ENCODE data around the gene CATSPERD.

CATSPERD gene

DNA sequence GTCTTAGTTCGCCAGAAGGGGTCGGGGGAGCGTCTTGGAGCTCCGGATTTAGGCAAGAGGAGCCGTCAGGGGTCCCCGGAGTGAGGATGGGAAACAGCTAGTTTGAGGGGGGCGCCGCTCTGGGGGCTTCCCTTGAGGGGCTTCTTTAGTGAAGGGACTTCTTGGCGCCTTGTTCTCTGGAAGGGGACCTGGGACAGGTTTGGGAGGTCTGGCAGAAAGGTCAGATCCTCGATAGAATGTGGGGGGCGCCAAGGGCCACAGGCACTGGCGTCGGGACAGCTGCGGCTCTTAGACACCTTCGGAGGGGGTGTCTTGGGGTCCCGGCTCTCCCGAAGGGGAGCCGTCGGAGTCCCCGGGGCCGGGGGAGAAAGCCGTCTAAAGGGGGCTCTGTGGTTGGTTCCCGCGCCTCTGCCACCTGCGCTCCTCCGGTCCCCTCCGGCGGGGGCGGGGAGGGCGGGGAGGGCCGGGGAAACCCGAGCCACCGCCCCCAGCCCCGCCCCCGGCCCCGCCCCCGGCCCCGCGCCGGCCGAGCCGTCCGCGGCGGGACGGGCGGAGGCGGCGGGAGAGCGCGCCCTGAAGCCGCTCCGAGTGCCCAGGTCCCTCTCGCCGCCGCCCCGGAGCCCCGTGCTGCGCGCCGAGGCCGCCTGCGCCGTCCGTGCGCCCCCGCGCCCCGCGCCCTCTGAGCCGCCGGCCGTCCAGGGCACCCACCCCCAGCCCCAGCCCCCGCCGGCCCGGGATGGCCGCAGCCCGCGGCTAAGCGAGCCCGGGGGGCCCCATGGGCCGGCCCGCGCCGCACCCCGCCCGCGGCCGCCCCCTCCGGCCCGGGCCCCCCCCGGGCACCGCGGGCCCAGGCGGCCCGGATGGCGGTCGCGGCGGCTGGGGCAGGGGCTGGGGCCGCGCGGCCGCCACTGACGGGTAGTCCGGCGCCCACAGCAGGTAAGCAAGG, 84.4 kb downstream of the CATSPERD start, which contains the start of gene NRTN:
TSS of gene NRTN (plus strand) at position 552 of the 946 bp plus-strand sequence. CDS start 19,099 bp downstream, outside the sequence.
- DNase-seq (ENCODE audit: low spot score) = no peak

DNA sequence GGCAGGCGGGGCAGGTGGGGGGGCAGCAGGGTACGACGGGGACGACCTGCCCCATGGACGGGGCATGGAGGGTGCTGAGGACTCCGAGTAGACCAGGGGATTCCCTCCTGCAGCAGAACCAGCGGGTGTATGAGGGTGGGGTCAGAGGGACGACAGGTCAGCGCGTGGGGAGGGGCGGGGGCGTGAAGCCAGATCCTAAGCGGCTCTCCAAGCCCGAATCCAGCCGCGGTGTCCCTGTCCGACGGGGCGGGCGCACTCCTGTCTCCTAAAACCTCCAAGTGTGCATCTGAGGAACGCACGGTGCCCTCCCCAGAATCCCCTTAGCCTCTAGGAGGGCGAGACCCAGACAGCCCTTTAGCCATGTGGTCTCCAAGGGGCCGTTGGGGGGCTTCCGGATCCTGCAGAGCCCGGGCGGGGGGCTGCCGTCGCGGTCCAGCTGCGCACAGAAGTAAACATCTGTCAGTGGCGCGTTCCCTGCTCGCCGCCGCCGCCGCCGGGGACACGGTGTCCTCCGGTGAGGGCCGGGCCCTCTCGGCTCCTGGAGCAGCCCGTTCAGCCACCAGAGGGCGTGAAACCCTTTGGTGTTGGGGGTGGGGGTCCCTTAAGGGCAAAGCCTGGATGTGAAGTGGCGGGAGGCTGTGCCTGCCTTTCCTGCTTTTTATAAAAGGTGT, 85.2 kb downstream of the CATSPERD start:
- DNase-seq (ENCODE audit: low spot score) = peak; percentile 65

DNA sequence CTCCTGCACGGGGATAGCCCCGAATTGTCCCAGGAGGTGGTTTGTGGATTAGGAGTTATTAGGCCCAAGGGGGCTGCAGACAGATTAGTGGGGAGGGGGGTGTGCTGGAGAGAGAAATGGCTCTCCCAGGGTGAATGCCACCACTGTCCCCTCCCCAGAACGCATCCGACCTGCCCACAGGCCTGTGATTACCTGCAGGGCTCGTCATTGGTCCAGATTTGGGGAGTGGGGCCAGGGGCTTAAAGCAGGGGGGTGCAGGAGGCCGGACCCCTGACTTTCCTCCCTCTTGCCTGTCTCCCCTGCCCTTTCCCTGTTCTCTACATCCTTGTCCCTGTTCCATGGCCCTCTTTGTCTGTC, 85.7 kb downstream of the CATSPERD start:
- DNase-seq (ENCODE audit: low spot score) = no peak

DNA sequence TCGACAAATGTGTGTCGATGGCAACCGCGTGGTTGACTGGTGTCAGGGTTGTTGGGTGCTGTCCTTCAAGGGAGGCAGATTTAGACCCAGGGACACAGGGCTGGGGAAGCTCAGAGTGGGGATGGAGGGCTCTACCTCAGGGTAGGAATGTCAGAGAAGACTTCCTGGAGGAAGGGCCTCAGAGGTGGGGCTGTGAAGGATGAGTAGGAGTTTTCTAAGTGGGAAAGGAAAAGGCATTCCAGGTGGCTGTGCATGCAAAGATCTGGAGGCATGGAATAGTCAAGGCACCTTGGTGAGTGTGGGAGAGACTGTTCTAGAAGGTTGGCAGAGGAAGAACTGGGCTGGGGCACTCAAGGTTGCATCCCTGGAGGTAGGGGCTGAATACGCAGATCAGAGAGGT, 86.5 kb downstream of the CATSPERD start:
- no peak for DNase-seq (ENCODE audit: low spot score)

DNA sequence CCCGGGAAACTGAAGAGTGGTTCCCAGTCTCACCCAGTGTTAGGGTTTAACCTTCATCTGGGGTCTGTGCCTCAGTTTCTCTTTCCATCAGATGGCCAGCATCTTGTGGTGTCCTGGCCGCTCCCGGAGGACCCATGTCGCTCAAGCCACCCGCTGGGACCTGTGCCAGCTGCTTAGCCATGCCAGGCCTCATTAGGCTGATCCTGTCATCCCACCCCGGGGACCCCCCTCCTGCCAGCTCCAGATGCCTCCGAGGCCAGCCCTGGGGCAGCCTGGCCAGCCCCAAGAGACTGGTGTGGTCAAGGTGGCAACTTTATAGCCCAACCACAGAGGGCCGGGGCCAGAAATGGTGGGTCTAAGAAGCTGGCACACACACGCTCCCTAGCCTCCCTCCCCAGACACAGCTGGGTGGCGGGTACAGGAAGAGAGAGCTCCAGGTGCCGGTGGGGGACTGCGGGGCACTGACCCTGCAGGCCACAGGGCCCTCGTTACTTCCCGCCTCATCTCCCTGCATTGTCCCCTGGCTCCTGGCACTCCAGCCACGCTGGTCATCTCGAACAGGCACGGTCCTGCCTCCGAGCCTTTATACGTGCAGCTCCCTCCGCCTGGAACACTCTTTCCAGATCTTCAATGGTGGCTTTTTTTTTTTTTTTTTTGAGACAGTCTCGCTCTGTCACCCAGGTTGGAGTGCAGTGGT, 87.8 kb downstream of the CATSPERD start:
- DNase-seq (ENCODE audit: low spot score) = no peak

DNA sequence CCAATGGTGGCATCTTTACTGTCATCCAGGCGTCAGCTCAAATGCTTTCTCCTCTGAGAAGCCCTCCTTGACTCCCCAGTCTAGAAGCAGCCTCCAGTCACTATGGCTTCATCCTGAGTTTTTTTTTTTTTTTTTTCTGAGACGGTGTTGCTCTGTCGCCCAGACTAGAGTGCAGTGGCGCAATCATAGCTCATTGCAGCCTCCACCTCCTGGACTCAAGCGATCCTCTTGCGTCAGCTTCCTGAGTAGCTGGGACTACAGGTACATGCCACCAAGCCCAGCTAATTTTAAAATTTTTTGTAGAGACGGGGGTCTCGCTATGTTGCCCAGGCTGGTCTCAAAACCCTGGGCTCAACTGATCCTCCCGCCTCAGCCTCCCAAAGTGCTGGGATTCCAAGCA, 88.6 kb downstream of the CATSPERD start:
- DNase-seq (ENCODE audit: low spot score) = no peak

DNA sequence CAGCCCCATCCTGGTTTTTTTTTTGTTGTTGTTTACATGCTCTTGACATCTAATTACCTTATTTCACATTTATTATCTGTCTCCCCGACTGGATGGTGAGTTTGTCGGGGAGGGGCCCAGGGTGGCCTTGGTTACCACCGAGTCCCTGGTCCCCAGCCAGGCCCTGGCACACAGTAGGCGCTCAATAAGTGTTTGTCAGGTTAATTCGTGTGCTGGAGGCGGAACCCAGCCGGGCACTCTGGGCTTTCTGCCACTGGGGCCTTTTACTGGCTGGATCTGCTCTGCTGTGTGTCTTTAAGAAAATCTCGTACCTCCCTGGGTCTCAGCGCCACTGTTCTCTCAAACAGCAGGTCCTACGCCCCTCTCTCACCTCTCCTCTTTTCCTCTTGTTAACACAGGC, 89.0 kb downstream of the CATSPERD start:
- no peak for DNase-seq (ENCODE audit: low spot score)

DNA sequence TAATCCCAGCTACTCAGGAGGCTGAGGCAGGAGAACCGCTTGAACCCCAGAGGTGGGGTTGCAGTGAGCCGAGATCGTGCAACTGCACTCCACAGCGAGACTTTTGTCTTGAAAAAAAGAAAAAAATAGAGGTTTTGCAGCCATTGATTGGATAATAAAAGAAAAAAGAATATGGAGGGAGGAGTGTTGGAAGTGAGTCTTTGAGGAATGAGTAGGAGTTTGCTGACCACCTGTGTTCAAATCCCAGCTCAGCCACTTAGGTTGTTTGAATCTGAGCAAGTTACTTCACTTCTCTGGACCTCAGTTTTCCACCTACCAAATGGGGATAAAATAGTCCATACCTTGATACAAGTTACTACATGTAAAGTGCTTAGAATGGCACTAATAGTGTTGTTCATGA, 90.7 kb downstream of the CATSPERD start:
- DNase-seq (ENCODE audit: low spot score) = no peak

DNA sequence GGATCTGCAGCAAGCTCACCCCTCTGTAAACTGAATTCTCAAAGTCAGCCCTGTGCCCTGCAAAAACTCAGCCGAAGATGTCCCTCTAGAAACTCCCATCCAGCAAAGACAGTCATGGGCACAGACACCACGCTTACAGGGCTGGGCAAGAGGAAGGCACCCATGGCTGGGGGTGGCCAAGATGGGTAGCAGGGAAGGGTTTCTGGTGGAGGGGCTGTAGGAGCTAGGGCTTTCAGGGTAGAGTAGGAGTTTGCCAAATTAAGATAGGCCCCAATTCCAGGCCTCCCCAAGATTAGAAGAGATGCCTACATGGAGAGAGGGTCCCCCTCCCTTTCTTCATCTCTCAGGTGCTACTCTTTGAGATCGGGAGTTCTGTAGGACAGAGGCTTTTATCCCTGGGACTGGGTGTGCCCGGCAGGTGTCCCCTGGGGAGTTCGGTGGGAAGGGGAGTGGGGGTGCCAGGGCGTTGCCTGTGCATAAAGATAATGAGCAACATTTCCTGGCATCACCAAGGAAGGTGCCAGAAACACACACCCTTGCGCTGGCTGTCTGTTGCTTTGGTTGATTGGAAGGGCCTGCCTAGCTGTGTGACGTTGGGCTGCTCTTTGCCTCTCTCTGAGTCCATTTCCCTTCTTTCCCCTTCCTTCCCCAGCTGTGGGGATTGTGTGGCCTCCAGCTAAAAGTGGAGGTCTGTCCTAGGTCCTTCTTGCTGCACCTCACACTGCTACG, 93.8 kb downstream of the CATSPERD start:
- DNase-seq (ENCODE audit: low spot score) = no peak

DNA sequence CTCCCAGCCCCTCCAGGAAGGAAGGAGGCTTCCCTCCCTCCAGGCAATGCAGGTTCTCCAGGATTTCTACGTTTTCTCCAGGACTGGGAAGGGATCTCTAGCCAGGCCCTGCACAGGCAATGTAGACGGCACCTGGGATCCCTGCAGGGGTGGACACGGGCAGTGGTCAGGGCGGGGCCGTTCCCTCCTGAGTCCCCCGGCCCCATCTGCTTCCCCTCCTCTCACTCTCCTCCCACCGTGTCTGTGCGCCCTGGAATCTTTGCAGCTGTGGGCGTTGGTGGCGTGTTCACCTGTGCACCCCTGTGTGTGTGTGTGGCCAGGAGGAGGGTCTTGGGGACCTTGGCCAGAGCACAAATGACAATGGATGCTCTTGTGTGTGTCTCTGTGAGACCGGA, 94.4 kb downstream of the CATSPERD start:
- no peak for DNase-seq (ENCODE audit: low spot score)

DNA sequence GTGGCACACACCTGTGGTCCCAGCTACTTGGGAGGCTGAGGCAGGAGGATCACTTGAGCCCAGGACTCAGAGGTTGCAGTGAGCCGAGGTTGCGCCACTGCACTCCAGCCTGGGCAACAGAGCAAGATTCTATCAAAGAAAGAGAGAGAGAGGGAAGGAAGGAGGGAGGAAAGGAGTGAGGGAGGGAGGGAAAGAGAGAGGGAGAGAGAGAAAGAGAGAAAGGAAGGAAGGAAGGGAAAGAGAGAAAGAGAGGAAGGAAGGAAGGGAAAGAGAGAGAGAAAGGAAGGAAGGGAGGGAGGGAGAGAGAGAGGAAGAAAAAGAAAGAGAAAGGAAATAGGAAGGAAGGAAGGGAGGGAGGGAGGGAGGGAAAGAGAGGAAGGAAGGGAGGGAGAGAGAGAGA, 96.8 kb downstream of the CATSPERD start:
- DNase-seq (ENCODE audit: low spot score) = no peak

DNA sequence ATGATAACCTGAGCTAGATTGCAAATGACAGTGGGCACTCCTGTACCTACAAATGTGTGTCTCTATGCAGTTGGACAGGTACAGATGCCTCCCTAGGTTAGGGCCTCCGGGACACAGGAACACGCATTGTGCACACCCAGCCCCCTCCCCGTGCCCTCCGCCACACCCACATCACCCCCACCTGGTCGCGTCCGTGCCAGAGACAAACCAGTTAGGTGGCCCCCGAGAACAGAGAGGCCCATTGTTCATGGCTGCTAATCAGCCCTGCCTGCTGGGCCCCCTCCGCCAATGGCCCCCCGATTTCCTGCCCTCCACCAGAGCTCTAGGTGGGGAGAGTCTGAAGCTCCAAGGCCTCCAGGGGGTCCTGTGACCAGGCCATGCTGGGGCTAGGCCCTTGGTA, 98.2 kb downstream of the CATSPERD start:
- DNase-seq (ENCODE audit: low spot score) = no peak

DNA sequence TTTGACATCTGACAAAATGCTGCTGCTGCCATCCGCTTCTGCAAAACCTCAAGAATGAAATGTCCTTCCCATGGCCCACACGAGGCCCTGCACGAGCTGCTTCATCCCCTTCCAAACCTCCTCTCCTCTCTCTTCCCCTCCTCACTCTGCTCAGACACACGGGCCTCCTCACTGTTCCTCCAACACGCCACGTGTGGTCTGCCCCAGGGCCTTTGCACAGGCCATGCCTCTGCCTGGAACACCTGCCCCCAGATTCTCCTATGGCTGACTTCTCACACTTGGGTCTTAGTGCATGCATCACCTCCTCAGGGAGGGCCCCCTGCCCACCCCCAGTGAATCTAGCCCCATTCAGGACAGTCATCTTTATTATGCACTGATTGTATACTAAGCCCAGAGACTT, 100.3 kb downstream of the CATSPERD start:
- no peak for DNase-seq (ENCODE audit: low spot score)

DNA sequence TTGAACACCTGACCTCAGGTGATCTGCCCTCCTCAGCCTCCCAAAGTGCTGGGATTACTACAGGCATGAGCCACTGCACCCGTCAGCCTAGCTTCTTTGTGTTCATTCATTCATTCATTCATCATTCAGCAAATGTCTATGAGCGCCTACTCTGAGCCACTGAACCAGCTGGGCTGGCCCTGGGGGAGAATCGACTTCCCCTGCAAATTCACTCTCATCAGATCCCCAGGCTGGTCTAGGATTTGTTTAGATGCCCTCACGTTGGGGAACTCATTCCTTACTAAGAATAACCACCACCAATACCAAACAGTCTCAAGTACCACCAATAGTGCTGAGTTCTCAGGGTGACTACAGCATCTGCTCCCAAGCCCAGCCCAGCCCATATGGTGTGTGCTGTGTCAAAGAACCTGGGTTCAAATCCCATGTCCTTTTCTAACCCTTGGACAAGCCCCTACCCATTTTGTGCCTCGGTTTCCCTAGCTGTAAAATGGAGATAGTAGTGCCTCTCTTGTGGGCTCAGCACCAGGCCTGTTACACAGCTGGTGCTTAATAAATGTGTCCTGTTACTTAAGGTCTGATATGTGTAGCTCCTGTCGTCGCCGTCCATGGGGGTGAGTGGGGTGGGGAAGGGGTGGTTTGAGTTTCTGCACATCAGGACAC, 101.2 kb downstream of the CATSPERD start:
- no peak for DNase-seq (ENCODE audit: low spot score)

DNA sequence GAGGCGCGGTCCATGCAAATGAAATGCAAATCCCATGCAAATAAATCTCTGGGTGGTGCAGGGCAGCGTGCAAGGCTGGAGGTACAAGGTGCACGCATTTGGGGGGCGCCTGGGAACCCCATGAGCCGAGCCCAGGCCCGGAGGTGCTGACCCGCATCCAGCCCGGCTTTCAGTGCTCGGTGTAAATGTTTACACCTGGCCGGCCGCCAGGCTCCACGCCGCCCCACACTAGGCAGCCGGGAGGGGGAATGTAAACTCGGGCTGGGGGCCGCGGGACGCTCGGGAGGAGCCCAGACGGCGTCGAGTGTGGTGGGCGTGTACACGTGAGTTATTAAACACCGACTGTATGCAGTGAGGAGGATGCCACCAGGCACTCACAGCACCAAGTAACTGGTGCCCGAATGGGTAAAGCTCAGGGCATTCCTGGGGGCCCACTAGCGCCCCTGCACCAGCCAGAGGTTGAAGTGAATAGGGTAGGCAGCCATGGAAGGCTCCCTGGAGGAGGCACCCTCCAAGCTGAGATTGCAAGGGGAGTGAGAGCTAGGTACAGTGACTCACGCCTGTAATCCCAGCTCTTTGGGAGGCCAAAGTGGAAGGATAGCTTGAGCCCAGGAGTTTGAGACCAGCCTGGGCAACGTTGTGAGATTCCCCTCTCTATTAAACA, 101.9 kb downstream of the CATSPERD start:
- DNase-seq (ENCODE audit: low spot score) = no peak

DNA sequence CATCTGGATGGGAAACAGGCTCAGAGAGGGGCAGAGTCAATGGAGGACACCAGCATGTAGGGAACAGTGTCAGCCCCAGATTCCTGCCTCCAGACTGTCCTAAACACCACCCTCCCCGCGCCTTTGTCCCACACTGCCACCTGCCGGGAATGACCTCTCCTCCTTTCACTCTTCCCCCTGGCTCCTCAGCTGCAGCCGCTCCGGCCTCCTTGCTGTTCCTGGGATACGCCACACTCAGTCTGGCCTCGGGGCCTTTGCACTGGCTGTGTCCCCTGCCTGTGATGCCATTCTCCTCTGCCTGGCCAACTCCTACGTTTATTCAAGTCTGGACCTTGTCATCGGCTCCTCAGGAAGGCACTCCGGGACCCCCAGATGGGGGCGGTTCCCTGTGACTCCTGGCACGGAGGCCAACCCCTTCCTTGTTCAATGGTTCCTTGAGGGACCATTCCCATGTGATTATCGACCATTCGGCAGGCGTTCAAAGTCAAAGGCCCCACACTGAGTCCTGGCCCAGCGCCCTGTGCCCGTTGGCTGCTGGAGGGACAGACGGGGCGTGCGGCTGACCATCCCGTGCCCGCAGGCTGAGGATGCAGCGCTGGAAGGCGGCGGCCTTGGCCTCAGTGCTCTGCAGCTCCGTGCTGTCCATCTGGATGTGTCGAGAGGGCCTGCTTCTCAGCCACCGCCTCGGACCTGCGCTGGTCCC, 103.3 kb downstream of the CATSPERD start:
- no peak for DNase-seq (ENCODE audit: low spot score)

DNA sequence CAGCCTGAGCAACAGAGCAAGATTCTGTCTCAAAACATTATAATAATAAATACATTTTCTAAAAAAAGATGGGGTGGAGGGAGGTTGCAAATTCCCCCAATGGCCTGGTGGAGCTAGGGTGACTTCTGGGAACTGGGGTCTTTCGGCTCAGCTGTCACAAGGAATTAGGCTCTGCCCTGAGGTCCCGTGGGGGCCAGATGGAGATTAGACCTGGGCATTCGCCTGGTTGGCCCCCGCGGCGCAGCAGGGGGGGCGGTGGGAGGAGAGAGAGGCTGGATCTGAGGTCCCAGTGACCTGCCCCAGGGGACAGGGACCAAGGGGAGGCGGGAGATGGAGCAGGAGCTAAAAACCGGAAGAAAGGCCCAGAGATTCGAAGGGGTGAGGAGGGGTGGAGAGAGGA, 104.3 kb downstream of the CATSPERD start:
- no peak for DNase-seq (ENCODE audit: low spot score)

DNA sequence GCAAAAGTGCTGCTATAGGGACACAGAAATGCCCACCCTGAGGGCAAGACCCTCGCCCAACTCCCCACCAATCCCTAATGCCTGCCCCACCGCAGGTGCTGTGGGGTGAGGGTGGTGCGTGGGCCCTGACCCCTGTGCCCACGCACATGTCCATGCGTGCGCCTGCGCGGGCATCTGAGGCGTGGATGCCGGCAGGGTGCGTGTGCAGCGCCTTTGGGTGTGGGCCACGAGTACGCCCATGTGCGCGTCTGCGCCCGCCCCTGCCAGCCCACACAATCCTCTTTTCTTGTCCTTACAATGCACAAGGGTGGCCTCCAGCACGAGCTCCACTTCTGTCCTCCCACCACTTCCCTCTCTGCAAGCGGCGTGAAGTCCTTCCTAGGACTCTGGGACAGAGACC, 104.7 kb downstream of the CATSPERD start:
- DNase-seq (ENCODE audit: low spot score) = no peak

DNA sequence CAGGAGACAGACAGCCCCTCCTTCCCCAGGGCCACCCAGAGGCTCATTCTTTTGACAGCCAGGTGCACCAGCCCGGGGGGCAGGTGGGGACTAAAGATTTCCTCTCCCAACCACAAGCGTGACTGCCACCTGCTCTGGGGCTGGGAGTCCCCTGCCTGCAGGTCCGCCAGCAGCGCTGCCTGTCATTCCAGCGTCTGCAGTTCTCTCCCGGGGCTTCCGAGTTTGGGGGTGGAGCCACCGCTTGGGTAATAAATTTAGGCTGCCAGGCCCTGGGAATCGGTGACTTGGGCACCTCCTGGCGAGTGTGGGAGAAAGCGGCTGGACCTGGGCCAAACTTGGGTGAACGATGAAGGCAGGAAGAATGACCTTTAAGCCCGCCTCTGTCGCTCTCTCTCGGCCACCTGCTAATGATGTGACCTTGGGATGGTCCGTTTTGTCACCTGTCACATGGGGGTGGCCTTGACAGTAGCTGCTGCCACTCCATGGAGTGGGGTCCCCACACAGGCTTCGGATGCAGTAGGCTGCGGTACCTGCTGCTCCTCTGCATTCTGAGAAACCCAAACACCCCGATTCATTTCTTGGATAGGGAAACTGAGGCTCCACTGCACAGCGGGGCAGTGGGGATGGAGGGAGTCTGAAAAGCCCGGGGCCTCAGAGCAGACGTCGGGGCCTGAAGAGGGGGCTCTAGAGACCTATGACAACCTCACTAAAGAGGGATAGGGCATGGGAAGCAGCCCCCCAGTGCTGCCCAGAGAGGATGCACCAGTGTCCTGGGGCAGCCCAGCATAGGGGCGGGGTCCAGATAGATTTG, 106.3 kb downstream of the CATSPERD start:
- DNase-seq (ENCODE audit: low spot score) = no peak
